ENCODE data around the gene SLC6A11. TPM values are rescaled to one million over a fixed set of nuclear protein-coding genes. Genes with fewer than 3 reads are reported as not detected.

SLC6A11 gene
- total and polyA plus RNA-seq, 2 of the 13 experiments (the other 11 are each of a cell fraction or from before 2014, with no cell fraction given): 17.9 to 34.5 TPM

DNA sequence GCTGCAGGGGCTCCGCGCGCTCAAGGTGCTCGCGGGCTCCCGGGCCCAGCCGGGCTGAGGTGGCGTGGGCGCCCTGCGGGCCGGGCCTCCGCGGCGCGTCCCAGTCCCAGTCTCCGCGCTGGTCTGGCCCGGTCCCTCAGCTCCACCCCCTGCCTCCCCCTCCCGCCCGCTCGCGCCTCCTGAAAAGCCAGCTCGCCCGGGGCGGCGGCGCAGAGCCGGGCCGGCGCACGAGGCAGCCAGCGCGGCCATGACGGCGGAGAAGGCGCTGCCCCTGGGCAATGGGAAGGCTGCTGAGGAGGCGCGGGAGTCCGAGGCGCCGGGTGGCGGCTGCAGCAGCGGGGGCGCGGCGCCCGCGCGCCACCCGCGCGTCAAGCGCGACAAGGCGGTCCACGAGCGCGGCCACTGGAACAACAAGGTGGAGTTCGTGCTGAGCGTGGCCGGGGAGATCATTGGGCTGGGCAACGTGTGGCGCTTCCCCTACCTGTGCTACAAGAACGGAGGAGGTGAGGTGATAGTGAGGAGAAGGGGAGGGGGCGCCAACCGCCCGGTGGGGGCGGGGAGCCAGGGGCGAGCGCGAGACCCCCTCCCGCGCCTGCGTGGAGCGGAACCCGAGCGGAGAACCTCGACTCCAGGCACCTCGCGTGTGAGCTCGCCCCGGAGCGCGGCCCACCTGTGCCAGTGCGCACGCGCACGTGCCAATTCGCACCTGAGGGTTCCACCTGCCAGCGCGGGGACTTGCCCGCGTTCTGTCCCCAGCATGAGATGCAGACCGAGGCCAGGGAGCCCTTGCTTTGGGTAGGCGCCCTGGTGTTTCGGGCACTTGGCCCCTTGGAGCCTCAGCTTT lies at the start of gene SLC6A11 (continued):
- TF ChIP-seq, protein P1, sequence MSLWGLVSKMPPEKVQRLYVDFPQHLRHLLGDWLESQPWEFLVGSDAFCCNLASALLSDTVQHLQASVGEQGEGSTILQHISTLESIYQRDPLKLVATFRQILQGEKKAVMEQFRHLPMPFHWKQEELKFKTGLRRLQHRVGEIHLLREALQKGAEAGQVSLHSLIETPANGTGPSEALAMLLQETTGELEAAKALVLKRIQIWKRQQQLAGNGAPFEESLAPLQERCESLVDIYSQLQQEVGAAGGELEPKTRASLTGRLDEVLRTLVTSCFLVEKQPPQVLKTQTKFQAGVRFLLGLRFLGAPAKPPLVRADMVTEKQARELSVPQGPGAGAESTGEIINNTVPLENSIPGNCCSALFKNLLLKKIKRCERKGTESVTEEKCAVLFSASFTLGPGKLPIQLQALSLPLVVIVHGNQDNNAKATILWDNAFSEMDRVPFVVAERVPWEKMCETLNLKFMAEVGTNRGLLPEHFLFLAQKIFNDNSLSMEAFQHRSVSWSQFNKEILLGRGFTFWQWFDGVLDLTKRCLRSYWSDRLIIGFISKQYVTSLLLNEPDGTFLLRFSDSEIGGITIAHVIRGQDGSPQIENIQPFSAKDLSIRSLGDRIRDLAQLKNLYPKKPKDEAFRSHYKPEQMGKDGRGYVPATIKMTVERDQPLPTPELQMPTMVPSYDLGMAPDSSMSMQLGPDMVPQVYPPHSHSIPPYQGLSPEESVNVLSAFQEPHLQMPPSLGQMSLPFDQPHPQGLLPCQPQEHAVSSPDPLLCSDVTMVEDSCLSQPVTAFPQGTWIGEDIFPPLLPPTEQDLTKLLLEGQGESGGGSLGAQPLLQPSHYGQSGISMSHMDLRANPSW (CRISPR knock-in tag; IDR thresholded peaks at IDR 0.05; ENCODE audit: borderline replicate concordance): no peak
- TF ChIP-seq ZNF546 (CRISPR knock-in tag; conservative IDR thresholded peaks at IDR 0.05) (peak; percentile 76; the same call in 1 of the 2 replicates), KDM2A (CRISPR knock-in tag; IDR thresholded peaks at IDR 0.05; ENCODE audit: borderline replicate concordance, low read depth) (peak; percentile 16; the same call in 1 of the 2 replicates), WIZ (CRISPR knock-in tag; IDR thresholded peaks at IDR 0.05) (no peak), DR1 (CRISPR knock-in tag; IDR thresholded peaks at IDR 0.05) (peak; percentile 32; the same call in 1 of the 2 replicates), ZNF816 (CRISPR knock-in tag; IDR thresholded peaks at IDR 0.05; ENCODE audit: borderline replicate concordance) (0 out of 2 replicates have a peak, but pooled peaks have one; percentile 56), MED1 (CRISPR knock-in tag; IDR thresholded peaks at IDR 0.05) (0 out of 2 replicates have a peak, but pooled peaks have one; percentile 8), POLR2A (IDR thresholded peaks at IDR 0.05; ENCODE audit: insufficient read depth in 1 of 2, low read depth in 2 of 2, low read length in 2 of 2) (peak; percentile 61 to 78; a peak in 3 of 4 replicates), ZNF773 (CRISPR knock-in tag; IDR thresholded peaks at IDR 0.05; ENCODE audit: borderline replicate concordance) (0 out of 2 replicates have a peak, but pooled peaks have one; percentile 19), BHLHE40 (IDR thresholded peaks at IDR 0.05; ENCODE audit: low read length) (peak; percentile 69), PAX8 (CRISPR knock-in tag; IDR thresholded peaks at IDR 0.05; ENCODE audit: borderline replicate concordance) (0 out of 2 replicates have a peak, but pooled peaks have one; percentile 4), ZNF782 (CRISPR knock-in tag; IDR thresholded peaks at IDR 0.05; ENCODE audit: borderline replicate concordance) (0 out of 2 replicates have a peak, but pooled peaks have one; percentile 53), ZSCAN12 (CRISPR knock-in tag; IDR thresholded peaks at IDR 0.05) (no peak), GZF1 (CRISPR knock-in tag; IDR thresholded peaks at IDR 0.05) (no peak)
- TF ChIP-seq, protein P2, sequence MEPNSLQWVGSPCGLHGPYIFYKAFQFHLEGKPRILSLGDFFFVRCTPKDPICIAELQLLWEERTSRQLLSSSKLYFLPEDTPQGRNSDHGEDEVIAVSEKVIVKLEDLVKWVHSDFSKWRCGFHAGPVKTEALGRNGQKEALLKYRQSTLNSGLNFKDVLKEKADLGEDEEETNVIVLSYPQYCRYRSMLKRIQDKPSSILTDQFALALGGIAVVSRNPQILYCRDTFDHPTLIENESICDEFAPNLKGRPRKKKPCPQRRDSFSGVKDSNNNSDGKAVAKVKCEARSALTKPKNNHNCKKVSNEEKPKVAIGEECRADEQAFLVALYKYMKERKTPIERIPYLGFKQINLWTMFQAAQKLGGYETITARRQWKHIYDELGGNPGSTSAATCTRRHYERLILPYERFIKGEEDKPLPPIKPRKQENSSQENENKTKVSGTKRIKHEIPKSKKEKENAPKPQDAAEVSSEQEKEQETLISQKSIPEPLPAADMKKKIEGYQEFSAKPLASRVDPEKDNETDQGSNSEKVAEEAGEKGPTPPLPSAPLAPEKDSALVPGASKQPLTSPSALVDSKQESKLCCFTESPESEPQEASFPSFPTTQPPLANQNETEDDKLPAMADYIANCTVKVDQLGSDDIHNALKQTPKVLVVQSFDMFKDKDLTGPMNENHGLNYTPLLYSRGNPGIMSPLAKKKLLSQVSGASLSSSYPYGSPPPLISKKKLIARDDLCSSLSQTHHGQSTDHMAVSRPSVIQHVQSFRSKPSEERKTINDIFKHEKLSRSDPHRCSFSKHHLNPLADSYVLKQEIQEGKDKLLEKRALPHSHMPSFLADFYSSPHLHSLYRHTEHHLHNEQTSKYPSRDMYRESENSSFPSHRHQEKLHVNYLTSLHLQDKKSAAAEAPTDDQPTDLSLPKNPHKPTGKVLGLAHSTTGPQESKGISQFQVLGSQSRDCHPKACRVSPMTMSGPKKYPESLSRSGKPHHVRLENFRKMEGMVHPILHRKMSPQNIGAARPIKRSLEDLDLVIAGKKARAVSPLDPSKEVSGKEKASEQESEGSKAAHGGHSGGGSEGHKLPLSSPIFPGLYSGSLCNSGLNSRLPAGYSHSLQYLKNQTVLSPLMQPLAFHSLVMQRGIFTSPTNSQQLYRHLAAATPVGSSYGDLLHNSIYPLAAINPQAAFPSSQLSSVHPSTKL (CRISPR knock-in tag; IDR thresholded peaks at IDR 0.05): 0 out of 2 replicates have a peak, but pooled peaks have one; percentile 6
- TF ChIP-seq, protein P3, sequence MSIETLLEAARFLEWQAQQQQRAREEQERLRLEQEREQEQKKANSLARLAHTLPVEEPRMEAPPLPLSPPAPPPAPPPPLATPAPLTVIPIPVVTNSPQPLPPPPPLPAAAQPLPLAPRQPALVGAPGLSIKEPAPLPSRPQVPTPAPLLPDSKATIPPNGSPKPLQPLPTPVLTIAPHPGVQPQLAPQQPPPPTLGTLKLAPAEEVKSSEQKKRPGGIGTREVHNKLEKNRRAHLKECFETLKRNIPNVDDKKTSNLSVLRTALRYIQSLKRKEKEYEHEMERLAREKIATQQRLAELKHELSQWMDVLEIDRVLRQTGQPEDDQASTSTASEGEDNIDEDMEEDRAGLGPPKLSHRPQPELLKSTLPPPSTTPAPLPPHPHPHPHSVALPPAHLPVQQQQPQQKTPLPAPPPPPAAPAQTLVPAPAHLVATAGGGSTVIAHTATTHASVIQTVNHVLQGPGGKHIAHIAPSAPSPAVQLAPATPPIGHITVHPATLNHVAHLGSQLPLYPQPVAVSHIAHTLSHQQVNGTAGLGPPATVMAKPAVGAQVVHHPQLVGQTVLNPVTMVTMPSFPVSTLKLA (IDR thresholded peaks at IDR 0.05): 0 out of 2 replicates have a peak, but pooled peaks have one; percentile 9

All from HepG2 (cell line).